Endothelial cell of umbilical vein (primary cell): ENCODE measurements around the gene HOXB6. TPM values are rescaled to one million over a fixed set of nuclear protein-coding genes. Genes with fewer than 3 reads are reported as not detected.

ENCODE experiments used
- BruUV-seq: library from RNA; stranded (reverse); fragments of 400-500 nt; replicated peaks from 2 replicates; lab custom pipeline; 2021; lab: Mats Ljungman, UMichigan
- CTCF ChIA-PET: fragments of 300-600, 350-600 bp; sonication (Branson Sonifier 250); formaldehyde crosslinking; loops from one replicate; lab custom pipeline; 2021; ENCODE audit warnings: antibody characterized with exemption, inconsistent platforms; lab: Charles Lee
- POLR2A ChIA-PET: fragments of 300-600, 350-600 bp; sonication (Branson Sonifier 250); formaldehyde crosslinking; loops from one replicate; lab custom pipeline; 2021; ENCODE audit warnings: antibody characterized with exemption, inconsistent platforms; lab: Charles Lee
- DNase-seq: peaks from one replicate; pipeline ENCODE4 v3.0.0-alpha.2; 2011; ENCODE audit warnings: low read depth, low spot score
- FAIRE-seq: peaks from 2 replicates; lab custom pipeline; 2011; peaks lifted over from hg19 to GRCh38; lab: Jason Lieb, UNC
- H2AFZ ChIP-seq: 2 replicates; pipeline ENCODE4 v1.6.0; 2012; ENCODE audit warnings: low read depth, low read length, control low read depth, inconsistent platforms
- H3K27ac ChIP-seq: 2 replicates; pipeline ENCODE4 v1.5.1; 2011; ENCODE audit warnings: low read depth, mild to moderate bottlenecking, control low read depth, low read length, moderate library complexity; ENCODE audit not compliant: insufficient read depth
- H3K27me3 ChIP-seq, 2 experiments: 2 replicates each; pipeline versions ENCODE4 v1.6.0 to v1.6.1; 2011; ENCODE audit warnings: low read length in 2 of 2, mixed read lengths in 1 of 2; ENCODE audit not compliant: control insufficient read depth in 2 of 2, insufficient read depth in 2 of 2
- H3K36me3 ChIP-seq, 2 experiments: 2 replicates in 1 of 2; 3 replicates in 1 of 2; pipeline ENCODE4 v1.5.1; 2011; ENCODE audit warnings: low read length in 2 of 2, mild to moderate bottlenecking in 1 of 2, moderate library complexity in 1 of 2; ENCODE audit not compliant: control insufficient read depth in 2 of 2, insufficient read depth in 2 of 2; ENCODE audit errors: extremely low read depth in 1 of 2
- H3K4me1 ChIP-seq: 3 replicates; pipeline ENCODE4 v1.5.1; 2011; ENCODE audit warnings: mild to moderate bottlenecking, low read length; ENCODE audit not compliant: control insufficient read depth, insufficient read depth; ENCODE audit errors: extremely low read depth
- H3K4me2 ChIP-seq: 2 replicates; pipeline ENCODE4 v1.6.1; 2011; ENCODE audit warnings: low read length, control low read depth, mixed read lengths; ENCODE audit not compliant: insufficient read depth
- H3K4me3 ChIP-seq, 3 experiments: fragments of 200-600 bp in 1 of 3; sonication (generic), shearing (Covaris generic) in 1 of 3; replicated peaks in 1 of 3; 2 replicates each; pipeline ENCODE4 v1.5.1; 2011 to 2016; ENCODE audit warnings: control low read depth in 3 of 3, low read length in 3 of 3, mild to moderate bottlenecking in 2 of 3, inconsistent platforms in 1 of 3, low read depth in 1 of 3, moderate library complexity in 1 of 3; ENCODE audit not compliant: insufficient read depth in 1 of 3
- H3K79me2 ChIP-seq: 2 replicates; pipeline ENCODE4 v1.6.0; 2012; ENCODE audit warnings: low read length, inconsistent platforms; ENCODE audit not compliant: control insufficient read depth, insufficient read depth
- H3K9ac ChIP-seq: replicated peaks from 2 replicates; pipeline ENCODE3; 2011; ENCODE audit warnings: low read length, control low read depth; ENCODE audit not compliant: insufficient read depth; ENCODE audit errors: extremely low read depth
- H3K9me1 ChIP-seq: replicated peaks from 3 replicates; pipeline ENCODE4 v1.6.0; 2011; ENCODE audit warnings: mild to moderate bottlenecking, low read length; ENCODE audit not compliant: control insufficient read depth, insufficient read depth; ENCODE audit errors: extremely low read depth
- H3K9me3 ChIP-seq: replicated peaks from 2 replicates; pipeline ENCODE4 v1.5.1; 2012; ENCODE audit warnings: low read length, inconsistent platforms; ENCODE audit not compliant: control insufficient read depth, insufficient read depth
- H4K20me1 ChIP-seq: replicated peaks from 2 replicates; pipeline ENCODE3; 2011; ENCODE audit warnings: mild to moderate bottlenecking, low read length; ENCODE audit not compliant: control insufficient read depth, insufficient read depth; ENCODE audit errors: extremely low read depth
- EZH2 ChIP-seq: IDR thresholded peaks from 2 replicates; pipeline ENCODE4 v1.6.1; 2012; ENCODE audit warnings: borderline replicate concordance, low read depth, mild to moderate bottlenecking, moderate library complexity, low read length, inconsistent platforms; ENCODE audit not compliant: severe bottlenecking
- FOS ChIP-seq: IDR thresholded peaks from 2 replicates; pipeline ENCODE4 v1.6.1; 2011; ENCODE audit warnings: mild to moderate bottlenecking, low read length, moderate library complexity, borderline replicate concordance; ENCODE audit not compliant: insufficient read depth
- GATA2 ChIP-seq: IDR thresholded peaks from 2 replicates; pipeline ENCODE4 v1.7.0; 2011; ENCODE audit warnings: low read depth, mild to moderate bottlenecking, moderate library complexity, mixed read lengths, low read length; ENCODE audit not compliant: insufficient read length, insufficient read depth
- JUN ChIP-seq: IDR thresholded peaks from 2 replicates; pipeline ENCODE4 v1.6.1; 2011; ENCODE audit warnings: borderline replicate concordance, low read depth; ENCODE audit not compliant: insufficient read length, insufficient read depth
- MAX ChIP-seq: IDR thresholded peaks from 2 replicates; pipeline ENCODE4 v1.6.1; 2011; ENCODE audit not compliant: insufficient read depth, insufficient read length
- MYC ChIP-seq: IDR thresholded peaks from one replicate; pipeline ENCODE4 v1.6.1; 2011; ENCODE audit warnings: mild to moderate bottlenecking, low read depth, low read length
- POLR2A ChIP-seq: IDR thresholded peaks from 2 replicates; pipeline ENCODE4 v1.6.1; 2012; ENCODE audit warnings: low read depth, mild to moderate bottlenecking, control low read depth, low read length
- POLR2AphosphoS5 ChIP-seq: IDR thresholded peaks from 2 replicates; pipeline ENCODE4 v1.6.1; 2012; ENCODE audit warnings: low read depth, mild to moderate bottlenecking, control low read depth, low read length, moderate library complexity; ENCODE audit not compliant: insufficient read depth
- dilution Hi-C: fragments of 300-500 bp; cut with MboI; formaldehyde crosslinking; loops from one replicate; pipeline ENCODE4 v1.15.0; 2019; ENCODE audit warnings: low sequenced_read_pairs; ENCODE audit not compliant: extremely low pct_ligation_motif_present
- intact Hi-C: fragments of 100-400 bp; cut with micrococcal nuclease; formaldehyde crosslinking; loops from one replicate; pipeline ENCODE4 v1.10.0; 2022
- polyA plus RNA-seq, 4 experiments: library from polyadenylated mRNA; depleted of rRNA in 3 of 4; stranded (reverse) in 3 of 4; unstranded in 1 of 4; fragments of >200 nt; gene quantifications; 2 replicates each; pipeline versions ENCODE4 v1.2.1 to v1.2.3, GENCODE V29; 2011 to 2012; ENCODE audit warnings: missing spikeins in 1 of 4
- total RNA-seq: library from RNA; stranded (reverse); gene quantifications from 2 replicates; pipeline ENCODE4 v1.2.3, GENCODE V29; 2021
- TF ChIP-seq, protein P1 (sequence below), 2 donors: IDR thresholded peaks; 1 replicate in 1 of 2; 2 replicates in 1 of 2; pipeline ENCODE4 v1.5.1; 2011; ENCODE audit warnings: low read length in 2 of 2, mild to moderate bottlenecking in 2 of 2, moderate library complexity in 2 of 2, control low read depth in 1 of 2, inconsistent platforms in 1 of 2, low read depth in 1 of 2; ENCODE audit not compliant: insufficient read depth in 1 of 2; ENCODE audit errors: extremely low read depth in 1 of 2

The HOXB6 gene
- total and polyA plus RNA-seq, 2 donors (not counting 3 experiments of a cell fraction or from before 2014, with no cell fraction given) = 8.8 to 24.0 TPM

- Histone ChIP-seq H4K20me1 (no peaks in the 10 kb centered on the region), H3K4me3 (no peak overlapping the region), H3K9me1 (no peaks in the 10 kb centered on the region), H3K27me3 (peaks cover 72 to 96% of the 10 kb centered on the region in 2 experiments), H2AFZ (no peak overlapping the region), H3K36me3 (no peaks in the 10 kb centered on the region), H3K27ac (no peak overlapping the region), H3K4me1 (peaks cover 13% of the 10 kb centered on the region), H3K9ac (no peak overlapping the region), H3K4me2 (no peak overlapping the region), H3K9me3 (no peaks in the 10 kb centered on the region), H3K79me2 (no peaks in the 10 kb centered on the region)
- ChIA-PET POLR2A (no interaction called here), CTCF (interaction anchor here (3.2 kb wide), 1 partner anchor 9 kb away, joined by 73 read pairs; no protein-coding TSS in a partner anchor)
- FAIRE-seq (no peak), DNase-seq (no peak)
- intact Hi-C loops (no loop called here), dilution Hi-C loops (no loop called here)
- BruUV-seq = no TSS peak
- TF ChIP-seq, protein P1, sequence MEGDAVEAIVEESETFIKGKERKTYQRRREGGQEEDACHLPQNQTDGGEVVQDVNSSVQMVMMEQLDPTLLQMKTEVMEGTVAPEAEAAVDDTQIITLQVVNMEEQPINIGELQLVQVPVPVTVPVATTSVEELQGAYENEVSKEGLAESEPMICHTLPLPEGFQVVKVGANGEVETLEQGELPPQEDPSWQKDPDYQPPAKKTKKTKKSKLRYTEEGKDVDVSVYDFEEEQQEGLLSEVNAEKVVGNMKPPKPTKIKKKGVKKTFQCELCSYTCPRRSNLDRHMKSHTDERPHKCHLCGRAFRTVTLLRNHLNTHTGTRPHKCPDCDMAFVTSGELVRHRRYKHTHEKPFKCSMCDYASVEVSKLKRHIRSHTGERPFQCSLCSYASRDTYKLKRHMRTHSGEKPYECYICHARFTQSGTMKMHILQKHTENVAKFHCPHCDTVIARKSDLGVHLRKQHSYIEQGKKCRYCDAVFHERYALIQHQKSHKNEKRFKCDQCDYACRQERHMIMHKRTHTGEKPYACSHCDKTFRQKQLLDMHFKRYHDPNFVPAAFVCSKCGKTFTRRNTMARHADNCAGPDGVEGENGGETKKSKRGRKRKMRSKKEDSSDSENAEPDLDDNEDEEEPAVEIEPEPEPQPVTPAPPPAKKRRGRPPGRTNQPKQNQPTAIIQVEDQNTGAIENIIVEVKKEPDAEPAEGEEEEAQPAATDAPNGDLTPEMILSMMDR (IDR thresholded peaks at IDR 0.05; ENCODE audit: extremely low read depth in 1 of 2, insufficient read depth in 1 of 2, low read depth in 1 of 2, low read length in 2 of 2) = no peak
- no peak for TF ChIP-seq MAX
- no peak for TF ChIP-seq POLR2AphosphoS5
- no peak for TF ChIP-seq MYC
- TF ChIP-seq POLR2A = no peak
- no peak for TF ChIP-seq EZH2
- TF ChIP-seq GATA2 = no peak
- TF ChIP-seq FOS = no peak
- no peak for TF ChIP-seq JUN
Observed at GRCh38 chr17:48627118-48627597, 22.4 kb upstream of the HOXB6 start.
